Measurements from ENCODE around the gene CAMK2B.

Gene CAMK2B

DNA sequence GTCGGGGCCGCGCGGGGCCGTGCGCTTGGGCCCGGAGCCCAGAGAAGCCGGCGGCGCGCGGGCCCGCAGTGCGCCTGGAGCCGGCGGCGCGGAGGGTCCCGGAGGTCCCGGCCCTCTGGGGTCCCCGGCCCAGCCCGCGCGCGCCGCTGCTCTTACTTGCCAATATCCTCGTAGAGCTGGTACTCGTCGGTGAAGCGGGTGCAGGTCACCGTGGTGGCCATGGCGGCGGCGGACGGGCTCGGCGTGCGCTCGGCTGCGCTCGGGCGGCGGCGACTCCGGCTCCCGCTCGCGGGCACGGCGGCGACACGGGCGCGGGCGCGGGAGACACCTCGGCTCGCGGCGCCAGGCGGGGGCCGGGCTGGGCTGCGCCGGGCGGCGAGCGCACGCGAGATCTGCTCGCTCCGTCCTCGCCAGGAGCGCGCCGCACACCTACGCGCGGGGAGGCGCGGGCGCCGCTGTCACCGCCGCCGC is at the start of gene CAMK2B:
CAMK2B (minus strand) TSS at position 394 of the 471 bp plus-strand sequence; CDS start at position 221, 173 bp downstream.
- DNase-seq, result no peak

DNA sequence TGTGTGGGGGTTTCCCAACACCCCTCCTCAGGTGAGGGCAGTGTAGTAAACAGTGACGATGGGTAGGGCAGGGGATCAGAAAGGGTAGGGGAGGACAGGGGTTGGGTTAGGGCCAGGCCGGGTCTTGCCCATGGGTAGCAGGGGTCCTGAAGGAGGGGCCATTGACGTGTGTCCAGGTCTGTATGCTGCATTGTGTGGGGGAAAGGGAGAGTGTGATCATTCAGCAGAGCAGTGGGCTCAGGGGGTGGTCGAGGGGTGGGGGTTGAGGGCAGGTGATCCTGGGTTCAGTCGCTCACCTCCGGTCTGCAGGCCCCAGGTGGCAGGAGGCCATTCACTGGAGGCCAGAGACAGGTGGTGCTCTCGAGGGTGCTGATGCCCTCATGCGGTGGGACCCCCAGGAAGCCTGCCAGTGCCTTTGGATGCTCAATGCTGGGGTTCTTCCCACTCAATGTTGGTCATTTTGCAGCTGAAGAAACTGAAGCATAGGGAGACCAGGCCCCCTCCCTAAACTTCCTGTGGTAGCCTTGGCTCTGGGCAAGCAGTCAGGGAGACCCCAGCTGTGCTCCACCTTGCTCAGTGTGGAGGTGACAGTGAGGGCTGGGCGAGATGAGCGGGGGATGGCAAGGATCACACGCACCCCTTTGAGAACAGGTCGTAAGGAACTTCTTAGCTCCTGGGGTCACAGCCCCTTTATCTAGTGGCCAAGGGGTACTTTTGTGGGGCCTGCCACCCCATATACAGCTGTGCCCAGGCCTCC is 48.8 kb upstream of the CAMK2B start:
- no peak for DNase-seq

DNA sequence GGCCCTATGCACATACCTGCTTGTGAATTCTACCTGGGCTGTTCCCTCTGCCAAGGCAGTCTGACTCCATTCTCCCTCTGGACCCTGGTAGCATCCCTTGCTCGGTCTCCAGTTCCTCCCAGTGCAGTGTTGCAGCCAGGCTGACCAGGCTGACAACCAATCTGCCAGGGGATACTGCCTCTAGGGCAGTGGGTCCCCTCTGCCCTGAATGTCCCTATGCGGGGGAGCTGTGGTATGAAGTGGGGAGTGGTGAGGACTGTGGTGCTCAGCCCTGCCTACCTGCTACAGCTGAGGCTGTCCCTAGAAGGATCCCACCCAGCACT is 48.0 kb upstream of the CAMK2B start:
- DNase-seq, result no peak

DNA sequence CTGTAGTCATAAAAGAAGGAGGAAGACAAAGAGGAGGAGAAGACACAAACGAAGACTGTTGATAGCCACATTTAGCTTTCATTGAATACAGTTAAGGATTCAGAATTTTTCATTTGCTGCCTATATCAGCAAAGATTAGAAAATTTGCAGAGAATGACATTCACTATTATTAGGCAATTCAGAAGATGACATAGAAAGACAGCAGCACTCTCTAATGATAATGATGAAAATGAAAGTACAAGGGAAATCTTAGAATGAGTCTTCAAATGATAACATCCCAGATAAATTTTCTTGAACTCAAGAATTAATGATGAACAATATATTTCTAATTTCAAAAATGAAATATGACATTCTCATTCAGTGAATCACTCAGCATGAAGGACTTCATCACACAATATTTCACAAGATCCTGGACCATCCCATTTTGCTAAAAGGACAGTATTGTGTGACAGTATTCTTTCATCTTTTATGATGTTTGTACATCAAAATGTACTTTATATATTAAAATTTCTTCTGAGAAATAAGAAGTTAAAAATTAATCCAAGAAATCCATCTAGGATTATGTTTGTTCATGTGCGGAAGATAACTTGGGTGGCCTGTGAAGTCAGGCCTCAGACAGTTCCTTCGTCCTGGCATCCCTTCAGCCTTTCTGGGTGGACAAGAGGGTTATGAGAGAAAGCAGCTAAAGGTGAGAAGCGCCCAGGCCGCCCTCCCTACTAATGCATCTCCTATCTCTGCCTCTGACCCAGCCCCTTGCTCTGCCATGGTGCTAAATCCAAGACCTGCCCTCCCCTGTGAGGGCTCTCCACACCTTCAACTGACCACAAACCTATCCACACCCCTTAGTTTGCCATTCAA is 47.4 kb upstream of the CAMK2B start:
- DNase-seq, result no peak

DNA sequence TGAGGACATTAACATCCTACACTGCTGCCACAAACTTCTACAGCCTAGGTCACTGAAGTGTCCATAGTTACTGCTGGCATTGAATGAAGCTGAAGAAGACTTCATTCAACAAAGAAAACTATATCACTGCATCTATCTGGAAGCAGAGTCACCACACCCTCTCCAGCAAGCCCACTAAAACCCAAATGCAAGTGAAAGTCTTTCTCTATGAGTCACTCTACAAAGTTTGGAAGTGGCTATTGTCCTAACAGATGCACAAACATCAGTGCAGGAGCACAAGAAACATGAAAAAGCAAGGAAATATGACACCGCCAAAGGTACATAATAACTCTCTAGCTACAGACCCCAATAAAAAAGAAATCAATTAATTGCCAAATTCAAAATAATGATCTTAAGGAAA is 43.5 kb upstream of the CAMK2B start:
- no peak for DNase-seq

DNA sequence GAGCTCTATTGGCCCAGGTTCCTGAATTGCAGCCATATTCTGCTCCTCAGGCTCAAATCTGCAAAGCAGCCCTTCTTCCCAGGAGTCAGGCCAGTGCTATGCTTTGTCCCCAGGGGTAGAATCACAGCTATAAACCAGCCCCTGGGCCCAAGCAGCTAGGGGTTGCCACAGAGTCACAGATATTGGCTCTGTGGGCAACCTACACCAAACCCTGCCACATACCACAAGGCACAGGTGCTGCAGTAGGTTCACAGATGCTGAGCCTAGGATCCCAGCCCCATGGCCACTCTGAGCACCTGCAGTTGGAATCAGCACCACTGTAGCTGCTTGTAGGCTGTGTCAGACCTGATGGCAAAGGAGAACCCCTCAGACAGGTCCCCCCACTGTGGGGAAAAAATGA is 43.1 kb upstream of the CAMK2B start:
- no peak for DNase-seq

DNA sequence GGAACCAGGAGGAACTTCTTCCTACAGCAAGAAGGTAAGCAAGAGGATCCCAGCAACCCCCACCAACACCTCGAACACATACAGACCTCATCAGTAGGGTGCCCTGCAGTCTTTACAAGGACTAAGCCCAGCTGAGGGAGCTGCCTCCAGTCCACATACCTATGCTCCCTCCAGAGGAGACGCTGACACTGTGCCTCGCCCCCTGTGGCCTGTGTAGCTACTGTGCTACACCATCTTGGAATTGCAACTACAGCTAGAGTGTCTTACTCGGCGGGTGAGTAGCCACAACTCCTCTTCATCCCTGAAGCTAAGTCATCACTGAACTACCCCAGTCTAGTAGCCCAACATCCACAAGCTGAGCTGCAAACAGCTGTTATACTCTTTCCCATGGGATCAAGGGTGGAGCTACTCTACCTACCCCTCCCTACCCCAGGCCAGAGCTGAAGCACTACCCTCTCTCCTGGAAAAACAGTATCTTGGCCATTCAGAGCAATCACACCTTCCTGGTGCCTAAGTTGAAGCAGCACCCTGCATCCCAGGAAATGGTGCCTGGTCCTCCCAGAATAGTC is 42.2 kb upstream of the CAMK2B start:
- no peak for DNase-seq

DNA sequence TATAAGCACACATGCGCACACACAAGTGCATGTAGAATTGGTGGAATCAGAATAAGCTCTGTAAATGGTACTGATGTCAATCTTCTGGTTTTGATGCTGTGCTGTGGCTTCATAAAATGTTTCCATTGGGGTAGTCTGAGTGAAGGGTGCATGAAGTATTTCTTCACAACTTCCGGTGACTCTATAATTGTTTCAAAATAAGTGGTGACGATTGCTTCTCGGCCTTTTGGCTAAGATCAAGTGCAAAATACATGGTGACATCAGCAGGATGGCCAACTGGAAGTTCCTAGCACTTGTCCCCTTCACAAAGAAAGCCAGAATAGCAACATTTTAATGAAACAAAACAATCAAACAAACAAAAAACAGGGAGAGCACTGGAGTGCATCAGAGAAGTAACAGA is 41.6 kb upstream of the CAMK2B start:
- no peak for DNase-seq

DNA sequence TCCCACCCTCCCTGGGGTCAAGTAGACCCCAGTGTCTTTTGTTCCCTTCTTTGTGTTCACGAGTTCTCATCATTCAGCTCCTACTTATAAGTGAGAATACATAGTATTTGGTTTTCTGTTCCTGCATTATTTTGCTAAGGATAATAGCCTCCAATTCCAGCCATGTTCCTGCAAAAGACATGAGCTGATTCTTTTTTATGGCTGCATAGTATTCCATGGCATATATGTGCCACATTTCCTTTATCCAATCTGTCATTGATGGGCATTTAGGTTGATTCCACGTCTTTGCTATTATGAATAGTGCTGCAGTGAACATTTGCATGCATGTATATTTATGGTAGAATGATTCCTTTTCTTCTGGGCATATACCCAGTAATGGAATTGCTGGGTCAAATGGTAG is 28.3 kb upstream of the CAMK2B start:
- no peak for DNase-seq

DNA sequence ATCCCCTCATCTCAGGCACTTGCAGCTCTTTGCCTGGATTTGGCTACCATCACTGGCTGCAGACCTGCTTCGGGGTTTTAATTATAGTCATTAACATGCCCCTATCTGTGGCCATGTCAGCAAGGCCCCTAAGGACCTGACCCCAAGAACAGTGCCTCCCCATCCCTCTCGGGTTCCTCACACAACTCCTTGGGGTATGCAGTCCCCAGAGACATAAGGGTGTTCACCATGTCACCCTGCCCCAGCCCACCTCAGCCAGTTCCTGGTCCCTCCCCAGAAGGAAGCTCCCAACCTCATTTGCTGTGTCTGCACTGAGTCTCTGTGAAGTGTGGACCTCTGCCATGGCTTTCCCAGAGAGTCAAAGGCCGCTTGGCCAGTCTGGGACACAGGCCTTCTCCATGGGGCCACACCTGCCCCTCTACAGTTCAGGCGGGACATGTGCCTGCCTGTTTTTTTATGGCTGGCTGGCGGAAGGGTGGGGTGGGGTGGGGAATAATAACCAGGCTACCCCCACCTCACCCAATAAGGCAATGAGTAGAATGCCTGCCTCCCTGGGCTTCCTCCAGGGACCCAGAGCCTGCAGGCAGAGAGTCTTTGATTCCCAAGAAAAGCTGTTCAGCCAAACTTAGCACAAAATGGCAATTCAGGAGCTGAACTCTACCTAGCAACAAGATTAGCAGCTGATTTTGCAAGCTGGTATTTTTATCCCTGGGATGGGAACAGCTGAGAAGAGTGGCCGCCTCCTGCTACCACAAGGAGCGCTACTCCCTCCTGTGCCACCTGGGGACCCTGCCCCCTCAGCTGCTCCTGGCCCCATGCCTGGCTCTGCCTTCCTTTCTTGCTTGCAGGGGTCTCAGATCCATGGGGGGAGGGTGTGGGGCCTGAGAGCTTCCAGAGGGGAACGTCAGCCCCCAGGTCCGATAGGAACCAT is 23.7 kb upstream of the CAMK2B start:
- no peak for DNase-seq

DNA sequence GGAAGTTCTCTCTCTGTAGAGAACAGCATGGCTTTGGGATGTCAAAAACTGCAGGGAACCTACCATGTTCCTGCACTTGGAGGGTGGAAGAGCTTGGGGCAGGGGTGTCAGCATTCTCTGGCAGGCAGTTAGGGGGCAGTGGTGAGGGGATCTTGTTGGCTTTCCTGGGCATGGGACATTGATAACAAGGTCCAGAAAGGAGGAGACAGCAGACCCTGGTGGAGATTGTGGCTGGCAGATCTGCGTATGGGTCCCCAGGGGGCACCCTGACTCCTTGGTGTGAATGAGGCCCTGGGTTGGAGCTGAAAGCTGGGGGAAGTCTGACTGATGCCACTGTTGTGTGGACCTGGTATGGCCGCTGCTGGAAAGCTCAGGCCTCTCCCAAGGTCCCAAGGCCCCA is 22.9 kb upstream of the CAMK2B start:
- peak in 1 of 2 experiments; percentile 1 for DNase-seq

DNA sequence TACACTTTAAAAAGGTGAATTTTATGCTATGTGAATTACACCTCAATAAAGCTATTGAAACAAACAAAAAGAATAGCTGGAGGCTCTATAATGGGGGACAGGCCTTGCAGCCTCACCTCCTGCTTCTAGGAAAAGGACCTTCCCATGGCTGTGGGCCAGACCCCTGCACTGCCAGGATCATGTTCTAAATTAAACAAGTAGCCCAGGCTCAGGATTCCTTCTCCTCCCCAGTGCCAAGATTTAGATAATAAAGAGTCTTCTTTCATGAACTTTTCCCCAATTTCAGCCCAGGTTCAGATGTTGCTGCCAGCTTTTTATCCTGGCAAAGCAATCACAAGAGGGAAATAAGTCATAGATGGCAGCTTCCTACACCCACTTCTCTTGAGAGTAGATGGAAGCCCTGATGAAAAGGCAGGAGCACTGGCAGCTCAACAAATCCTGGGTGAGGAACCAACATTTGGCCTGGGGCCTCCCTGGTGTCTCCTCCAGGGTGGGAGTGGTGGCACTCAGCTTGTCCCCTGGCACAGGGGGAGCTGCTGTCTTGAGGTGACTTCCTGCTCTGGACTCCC is 22.2 kb upstream of the CAMK2B start:
- DNase-seq, result no peak

DNA sequence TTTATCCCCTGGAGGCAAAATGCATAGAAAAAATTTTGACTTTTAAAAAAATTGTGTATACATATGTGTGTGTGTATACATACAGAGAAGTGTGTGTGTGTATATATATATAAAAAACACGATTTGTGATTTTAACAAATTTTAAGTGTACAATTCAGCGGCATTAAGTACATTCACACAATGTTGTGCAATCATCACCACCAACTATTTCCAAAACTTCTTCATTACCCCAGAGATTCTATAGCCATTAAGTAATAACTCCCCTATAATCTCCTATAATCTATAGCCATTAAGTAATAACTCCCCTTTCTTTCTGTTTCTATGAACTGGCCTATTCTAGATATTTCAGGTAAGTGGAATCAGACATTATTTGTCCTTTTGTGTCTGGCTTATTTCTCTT is 20.7 kb upstream of the CAMK2B start:
- no peak for DNase-seq

DNA sequence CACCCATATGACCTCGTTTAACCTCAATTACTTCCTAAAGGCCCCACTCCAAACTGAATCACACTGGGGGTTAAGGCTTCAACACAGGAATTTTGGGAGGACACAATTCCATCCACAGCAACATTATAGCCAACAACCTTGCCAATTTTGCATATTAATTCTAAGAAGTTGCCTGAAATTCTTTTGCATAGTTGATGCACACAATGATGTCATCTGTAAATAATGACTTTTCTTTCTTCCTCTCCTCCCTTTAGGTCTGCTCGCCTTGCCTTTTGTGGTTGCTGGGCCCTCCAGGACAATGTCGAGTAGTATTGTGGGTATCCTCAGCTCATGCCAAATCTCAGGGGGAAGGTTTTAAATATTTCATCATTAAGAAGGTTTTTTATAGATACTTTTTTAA is 16.0 kb upstream of the CAMK2B start:
- DNase-seq, result no peak

DNA sequence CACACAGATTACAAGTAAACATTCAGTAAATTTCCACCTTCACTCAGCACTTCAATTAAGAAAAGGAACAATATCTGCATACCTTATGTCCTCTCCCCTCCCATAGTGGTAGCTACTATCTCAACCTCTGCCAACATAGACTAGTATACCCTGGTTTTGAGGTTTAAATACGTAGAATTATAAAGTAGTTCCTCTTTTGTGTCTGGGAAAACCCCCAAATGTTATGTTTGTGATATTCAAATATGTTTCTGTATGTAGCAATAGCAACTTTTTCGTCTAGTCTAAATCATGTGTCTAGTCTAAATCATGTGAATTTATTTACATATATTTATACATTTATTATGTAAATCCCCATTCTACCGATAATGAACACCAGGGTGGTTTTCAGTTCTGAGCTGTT is 13.2 kb upstream of the CAMK2B start:
- DNase-seq, result no peak

DNA sequence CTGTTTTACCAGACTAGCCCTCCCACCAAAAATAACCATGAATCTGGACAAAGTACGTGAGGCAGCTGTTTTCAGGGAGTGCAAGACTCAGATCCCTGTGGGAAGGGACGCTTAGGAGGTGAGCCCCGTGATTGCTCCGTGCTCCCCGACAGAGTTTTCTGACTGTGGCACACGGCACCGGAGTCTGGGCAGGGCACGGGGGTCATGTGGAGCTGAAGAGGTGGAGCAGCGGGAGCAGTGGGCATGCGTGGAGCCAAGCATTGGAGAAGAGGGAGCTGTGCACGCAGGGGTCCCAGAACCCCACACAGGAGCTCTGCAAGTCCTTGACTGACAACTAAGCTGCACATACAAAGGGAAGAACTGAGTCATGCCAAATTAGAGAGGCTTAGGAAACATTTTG is 11.1 kb upstream of the CAMK2B start:
- DNase-seq, result no peak

DNA sequence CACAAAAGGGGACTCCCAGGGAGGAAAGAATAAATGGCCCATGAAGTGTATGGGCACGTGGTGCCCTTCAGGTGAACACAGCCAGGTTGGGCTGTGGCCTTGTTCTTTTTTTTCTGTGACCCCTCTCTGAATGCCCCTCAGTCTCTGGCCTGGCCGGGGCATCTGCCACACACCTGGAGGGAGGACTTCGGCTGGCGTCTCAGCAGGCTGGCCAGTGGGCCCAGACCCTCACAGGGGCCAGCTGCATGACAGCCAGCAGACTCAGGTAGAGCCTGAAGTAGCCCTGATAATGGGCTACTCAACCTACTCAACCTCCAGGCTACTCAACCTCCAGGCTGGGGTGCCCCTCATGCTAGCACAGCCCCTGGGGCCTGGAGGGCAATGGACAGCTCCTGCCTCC is 9.8 kb upstream of the CAMK2B start:
- no peak for DNase-seq

DNA sequence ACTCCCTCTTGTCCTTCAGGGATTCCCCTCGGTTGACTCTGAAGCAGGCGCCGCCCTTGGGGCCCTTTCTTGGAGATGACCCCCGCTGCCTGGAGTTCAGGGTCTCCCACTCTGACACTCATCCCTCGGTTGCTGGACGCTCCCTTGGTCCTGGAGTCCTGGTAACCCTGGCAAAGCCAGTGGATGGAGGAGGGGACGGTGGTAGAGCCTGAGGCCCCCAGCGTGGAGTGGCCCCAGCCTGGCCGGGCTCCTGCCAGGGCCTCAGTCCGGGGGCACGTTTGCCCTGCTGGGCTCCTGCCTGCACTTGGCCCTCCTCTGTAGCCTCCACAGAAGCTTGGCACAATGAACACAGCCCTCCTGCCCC is 9.3 kb upstream of the CAMK2B start:
- no peak for DNase-seq

DNA sequence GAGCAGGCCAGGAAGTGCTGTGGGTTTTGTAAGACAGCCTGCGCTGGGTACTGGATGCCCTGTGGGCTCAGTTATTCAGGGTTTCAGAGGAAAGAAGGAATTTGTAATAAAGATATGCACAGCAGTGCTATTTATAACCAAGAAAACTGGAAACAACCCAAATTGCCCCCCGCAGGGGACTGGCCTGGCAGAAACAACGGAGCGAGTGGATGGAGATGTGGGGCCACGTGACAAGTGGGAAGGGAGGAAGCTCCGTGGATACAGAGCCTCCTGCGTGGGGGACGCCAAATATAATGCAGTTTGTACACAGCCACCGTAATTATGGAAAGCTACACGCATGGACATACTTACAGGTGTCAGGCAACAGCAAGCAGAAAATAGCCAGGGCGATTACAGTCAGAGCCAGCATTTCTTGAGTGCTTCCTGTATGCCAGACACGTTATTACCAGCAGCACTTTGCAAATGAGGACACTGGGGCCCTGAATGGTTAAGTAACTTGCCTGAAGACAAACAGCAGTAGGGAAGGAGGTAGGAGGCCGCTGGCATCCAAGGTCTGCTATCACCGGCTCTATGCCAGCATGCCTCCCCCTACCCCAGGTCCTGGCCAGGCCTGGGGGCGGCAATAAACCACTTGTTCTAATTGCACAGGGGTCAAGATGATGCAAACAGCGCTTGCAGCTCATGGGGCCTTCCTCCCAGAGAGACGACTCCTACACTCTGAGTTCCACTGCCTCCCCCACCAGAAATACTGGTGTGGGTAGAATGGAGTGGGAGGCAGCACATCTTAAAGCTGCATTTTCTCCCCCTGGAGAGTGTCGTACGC is 8.7 kb upstream of the CAMK2B start:
- DNase-seq, result no peak

DNA sequence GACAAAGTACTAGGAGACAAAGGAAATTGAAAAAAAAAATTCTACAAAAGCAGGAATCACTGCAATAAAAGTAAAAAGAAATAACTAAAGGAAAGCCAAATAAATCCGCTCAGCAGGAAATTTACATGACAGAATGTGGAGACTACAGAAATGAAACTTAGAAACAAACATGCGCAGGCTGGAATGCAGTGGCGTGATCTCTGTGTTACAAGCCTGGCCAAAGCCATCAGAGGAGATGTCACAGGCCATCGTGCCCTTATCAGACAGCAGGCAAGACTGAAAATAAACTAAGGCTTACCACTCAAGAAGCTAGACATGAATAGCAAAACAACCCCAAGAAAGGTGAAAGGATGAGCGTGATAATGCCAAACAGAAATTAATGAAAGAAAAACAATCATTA is 6.3 kb upstream of the CAMK2B start:
- DNase-seq, result no peak

DNA sequence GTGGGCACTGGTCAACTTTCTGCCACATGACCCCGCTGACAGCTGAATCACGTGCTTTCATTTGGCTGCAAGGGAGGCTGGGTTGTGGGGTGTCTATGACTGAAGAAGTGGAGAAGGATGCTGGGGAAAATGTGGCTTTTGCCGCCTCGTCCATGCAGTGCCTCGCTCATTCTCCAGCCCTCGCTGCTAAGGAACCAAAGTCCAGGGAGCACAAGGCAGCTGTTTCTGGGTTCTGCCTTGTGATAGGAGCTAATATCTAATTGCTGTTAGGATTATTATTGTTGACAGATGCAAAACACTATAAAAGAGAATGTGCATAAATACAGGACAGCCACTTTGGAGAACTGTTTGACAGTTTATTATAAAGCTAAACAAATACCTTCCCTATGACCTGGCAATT is 4.9 kb upstream of the CAMK2B start:
- no peak for DNase-seq

DNA sequence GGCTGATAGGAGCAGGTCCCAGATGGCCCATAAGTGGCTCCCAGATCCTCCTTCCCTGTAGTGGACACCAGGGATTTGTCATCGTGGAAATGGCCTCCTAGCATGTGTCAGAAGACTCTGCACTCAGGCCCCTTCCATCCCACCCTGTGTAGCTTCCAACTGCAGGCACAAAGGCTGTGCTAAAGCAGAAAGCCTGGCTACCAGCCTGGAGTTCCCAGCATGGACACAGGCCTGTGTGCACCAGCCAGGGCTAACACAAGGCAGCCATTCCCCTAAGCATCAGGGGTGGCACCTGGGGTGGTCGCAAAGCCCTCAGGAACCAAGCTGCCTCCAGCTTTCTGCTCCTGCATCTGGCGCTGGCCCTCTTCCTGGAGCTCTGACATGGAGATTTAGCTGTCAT is 4.5 kb upstream of the CAMK2B start:
- DNase-seq, result no peak

Measured in NCI-H187 (cell line).